ENCODE results near the gene ADARB2.

DNA sequence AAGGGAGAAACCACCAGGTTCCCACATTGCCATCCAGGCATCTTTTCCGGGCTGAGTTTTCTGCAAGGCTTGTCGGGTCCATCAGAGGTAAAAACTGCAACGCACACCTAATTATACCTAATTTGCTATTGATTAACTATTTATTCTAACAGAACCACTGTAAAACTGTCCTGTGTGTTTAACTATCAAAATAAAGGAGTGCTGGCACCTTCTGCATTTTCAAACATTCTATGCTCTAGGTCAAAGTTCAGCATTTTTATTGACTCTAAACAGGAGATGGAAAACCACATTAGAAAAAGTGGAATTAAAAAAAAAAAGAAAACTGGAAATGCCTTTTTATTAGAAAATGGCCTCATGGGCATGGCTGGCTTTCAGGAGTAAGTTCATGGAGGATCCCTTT, 82.0 kb downstream of the ADARB2 start:
- no peak for TF ChIP-seq CTCF (tag by site-specific recombination; IDR thresholded peaks at IDR 0.05)
- no peak for TF ChIP-seq SP7 (tag by site-specific recombination; IDR thresholded peaks at IDR 0.05)
- TF ChIP-seq TCF7L2 (IDR thresholded peaks at IDR 0.05; ENCODE audit: borderline replicate concordance, low read depth, low read length) = no peak
- TF ChIP-seq ZNF121 (tag by site-specific recombination; IDR thresholded peaks at IDR 0.05) = no peak
- TF ChIP-seq ZNF16 (tag by site-specific recombination; IDR thresholded peaks at IDR 0.05; ENCODE audit: low read depth) = no peak
- no peak for TF ChIP-seq SETDB1 (IDR thresholded peaks at IDR 0.05; ENCODE audit: insufficient read length, low read length)
- no peak for TF ChIP-seq ZNF114 (tag by site-specific recombination; IDR thresholded peaks at IDR 0.05)
- TF ChIP-seq IKZF3 (tag by site-specific recombination; IDR thresholded peaks at IDR 0.05) = no peak
